Fibroblast of peridontal ligament (primary cell): ENCODE data around the gene VPS18.
A peak's percentile ranks its signal among the peaks of the same experiment; 100 is the strongest.

ENCODE experiments used
- DNase-seq: peaks from one replicate; pipeline ENCODE4 v3.0.0-alpha.2; 2010; ENCODE audit errors: extremely low read depth

The VPS18 gene

GRCh38 chr15:40900256-40901052, 6.2 kb downstream of the VPS18 start:
- DNase-seq: no peak

DNA sequence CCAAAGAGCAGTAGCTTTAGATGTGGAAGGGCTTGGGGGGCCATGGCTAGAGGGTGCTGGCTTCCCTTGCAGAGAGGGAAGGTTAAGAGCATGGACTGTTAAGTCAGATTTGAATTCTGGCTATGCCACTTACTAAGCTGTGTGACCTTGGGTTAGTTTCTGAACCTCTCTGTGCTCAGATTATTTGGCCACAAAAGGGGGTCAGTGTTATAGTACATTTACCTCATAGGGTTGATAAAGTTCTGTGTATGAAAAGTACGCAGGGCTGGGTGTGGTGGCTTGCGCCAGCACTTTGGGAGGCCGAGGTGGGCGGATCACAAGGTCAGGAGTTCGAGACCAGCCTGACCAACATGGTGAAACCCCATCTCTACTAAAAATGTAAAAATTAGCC, 6.8 kb downstream of the VPS18 start:
- no peak for DNase-seq

DNA sequence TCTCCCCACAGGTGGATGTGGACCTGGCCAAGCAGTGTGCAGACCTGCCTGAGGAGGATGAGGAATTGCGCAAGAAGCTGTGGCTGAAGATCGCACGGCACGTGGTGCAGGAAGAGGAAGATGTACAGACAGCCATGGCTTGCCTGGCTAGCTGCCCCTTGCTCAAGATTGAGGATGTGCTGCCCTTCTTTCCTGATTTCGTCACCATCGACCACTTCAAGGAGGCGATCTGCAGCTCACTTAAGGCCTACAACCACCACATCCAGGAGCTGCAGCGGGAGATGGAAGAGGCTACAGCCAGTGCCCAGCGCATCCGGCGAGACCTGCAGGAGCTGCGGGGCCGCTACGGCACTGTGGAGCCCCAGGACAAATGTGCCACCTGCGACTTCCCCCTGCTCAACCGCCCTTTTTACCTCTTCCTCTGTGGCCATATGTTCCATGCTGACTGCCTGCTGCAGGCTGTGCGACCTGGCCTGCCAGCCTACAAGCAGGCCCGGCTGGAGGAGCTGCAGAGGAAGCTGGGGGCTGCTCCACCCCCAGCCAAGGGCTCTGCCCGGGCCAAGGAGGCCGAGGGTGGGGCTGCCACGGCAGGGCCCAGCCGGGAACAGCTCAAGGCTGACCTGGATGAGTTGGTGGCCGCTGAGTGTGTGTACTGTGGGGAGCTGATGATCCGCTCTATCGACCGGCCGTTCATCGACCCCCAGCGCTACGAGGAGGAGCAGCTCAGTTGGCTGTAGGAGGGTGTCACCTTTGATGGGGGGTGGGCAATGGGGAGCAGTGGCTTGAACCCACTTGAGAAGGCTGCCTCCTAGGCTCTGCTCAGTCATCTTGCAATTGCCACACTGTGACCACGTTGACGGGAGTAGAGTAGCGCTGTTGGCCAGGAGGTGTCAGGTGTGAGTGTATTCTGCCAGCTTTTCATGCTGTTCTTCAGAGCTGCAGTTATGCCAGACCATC, 8.6 kb downstream of the VPS18 start:
- no peak for DNase-seq

DNA sequence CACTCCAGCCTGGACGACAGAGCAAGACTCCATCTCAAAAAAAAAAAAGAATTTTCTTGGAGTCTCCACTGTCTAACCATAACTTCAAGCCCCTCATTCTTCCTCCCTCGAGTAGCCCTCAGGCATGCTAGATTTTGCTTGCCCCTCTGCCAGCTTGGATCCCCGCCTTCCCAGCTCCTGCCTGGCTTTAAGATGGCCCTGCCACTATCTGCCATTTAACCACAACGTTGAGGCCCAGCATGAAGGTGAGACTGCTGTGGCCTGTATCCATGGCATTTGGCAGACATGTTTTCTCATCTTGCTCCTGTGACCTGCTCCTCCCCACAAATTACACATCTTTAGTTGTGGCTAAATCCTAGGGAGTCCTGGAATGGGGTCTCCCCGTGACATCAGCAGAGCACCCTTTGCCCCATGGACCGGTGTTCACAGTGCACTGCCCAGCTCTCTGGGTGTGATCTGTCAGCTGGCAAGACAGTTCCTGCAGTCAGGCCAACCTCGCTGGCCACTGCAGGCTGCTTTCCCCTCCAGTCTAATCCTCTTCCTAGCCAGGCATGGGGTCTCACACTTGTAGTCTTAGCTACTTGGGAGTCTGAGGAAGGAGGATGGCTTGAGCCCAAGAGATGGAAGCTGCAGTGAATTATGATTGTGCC, 10.4 kb downstream of the VPS18 start:
- DNase-seq: no peak

- DNase-seq: peak; percentile 97
Observed at GRCh38 chr15:40906091-40906990, 12.1 kb downstream of the VPS18 start.

DNA sequence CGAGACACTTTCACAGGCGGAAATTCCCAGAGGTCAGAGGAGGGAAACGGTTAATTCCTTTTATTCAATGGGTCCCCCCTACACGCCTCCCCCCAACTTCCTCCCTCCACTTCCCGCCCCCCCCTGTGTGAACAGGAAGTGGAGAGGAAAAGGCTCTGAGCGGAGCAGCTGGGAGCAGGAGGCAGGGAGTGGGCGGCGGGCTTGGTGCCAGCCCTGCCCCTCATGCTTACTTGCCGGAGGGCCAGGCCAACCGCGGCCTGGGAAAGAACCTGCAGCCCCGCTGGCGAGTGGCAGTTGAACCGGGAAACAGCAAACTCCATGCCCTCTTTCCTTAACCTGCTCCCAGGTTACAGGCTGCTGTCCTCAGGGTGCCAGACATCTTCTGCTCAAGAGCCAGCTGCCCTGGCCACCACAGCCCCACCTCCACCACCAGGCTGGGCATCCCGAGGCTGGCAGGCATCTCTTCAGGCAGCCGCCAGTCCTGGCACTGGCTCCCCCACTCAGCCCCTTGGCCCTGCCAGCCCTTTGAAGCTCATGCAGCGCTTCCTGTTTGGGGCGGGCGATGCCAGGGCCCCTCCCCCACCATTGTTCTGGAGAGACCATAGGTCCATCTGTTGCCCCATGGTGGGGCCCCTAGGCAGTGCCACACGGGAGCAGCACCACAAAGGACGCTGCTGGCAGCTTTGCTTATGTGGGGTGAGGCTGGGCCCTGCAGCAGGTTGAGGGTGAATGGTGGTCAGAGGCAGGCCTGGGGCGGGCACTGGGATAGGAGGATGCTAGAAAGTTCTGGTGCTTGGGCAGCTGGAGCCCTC, 12.9 kb downstream of the VPS18 start:
- DNase-seq: no peak

GRCh38 chr15:40908095-40908494, 13.8 kb downstream of the VPS18 start:
- DNase-seq: no peak

DNA sequence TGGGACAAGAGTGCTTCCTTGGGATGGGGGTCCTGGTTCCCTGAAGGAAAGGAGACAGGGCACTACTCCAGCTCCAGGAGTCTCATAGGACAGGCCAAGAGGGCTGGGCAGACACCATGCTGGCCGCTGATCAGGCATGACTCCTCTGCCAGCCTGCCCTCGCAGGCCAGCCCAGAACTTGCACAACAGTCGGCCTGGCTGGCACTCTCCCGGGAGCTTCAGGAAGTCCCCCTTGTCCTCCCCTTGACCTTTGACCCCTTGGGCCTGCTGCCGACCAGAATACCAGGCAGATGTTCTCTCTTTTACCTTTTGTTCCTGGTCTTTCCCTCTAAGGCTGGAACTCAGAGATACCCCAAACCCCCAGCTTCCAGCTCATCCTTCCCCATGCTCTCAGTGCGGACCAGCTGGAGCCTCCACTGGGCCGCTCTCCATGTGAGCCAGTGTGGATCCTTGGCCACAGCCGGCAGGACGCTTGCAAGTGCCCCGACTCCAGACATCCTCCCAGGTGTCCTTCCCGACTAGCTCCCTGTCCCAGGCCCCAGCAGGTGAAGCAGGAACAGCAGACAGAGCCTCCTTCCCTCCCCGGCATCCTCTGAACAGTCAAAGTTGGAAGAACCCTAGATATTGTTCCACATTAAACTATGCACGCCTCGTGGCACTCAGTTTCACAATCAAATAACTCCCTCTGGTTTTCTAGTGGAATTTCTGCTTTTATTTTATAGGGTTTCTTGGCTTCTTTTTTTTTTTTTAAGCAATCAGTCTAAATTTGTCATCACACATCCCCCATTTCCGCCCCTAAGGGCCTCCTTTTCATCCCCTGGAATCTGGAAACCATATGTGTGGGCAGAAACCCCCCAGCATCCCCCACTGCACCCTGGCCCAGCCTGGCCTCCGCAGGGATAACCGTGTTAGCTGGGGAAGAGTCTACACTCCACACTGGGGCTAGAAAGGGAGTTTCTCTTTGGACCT, 15.7 kb downstream of the VPS18 start:
- peak; percentile 79 for DNase-seq

GRCh38 chr15:40911141-40911540, 16.9 kb downstream of the VPS18 start:
- DNase-seq: no peak

- DNase-seq: no peak
Observed at GRCh38 chr15:40911693-40912092, 17.4 kb downstream of the VPS18 start.

GRCh38 chr15:40912478-40912877, 18.2 kb downstream of the VPS18 start:
- no peak for DNase-seq

DNA sequence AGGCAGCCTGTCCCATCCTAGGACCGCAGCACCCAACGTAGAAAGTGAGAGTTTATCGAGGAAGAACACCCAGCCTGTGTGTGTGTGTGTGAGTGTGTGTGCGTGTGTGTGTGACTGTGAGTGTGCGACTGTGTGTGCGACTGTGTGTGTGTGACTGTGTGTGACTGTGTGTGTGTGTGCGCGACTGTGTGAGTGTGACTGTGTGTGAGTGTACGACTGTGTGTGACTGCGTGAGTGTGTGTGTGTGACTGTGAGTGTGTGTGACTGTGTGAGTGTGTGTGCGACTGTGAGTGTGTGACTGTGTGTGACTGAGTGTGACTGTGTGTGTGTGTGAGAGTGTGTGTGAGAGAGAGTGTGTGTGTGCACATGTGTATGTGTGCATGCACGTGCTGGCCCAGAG, 19.8 kb downstream of the VPS18 start:
- DNase-seq: no peak

DNA sequence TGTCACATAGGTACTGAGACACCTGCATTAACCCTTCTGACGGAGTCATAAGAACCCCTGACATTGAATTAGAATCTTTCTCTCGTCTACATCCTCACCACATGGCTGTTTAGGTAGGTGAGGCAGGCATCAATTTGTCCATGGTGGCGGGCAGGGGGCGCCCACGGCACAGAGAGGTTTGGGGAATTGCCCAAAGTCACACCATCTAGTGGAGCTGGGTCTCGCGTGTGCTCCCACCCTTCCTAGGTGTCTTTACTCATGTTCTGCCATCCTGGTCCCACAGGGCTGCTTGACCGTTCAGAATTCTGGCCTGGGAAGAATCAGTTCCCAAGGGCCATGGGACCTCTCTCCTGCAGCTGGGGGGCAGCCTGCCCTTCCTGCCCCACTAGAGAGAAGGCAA, 20.2 kb downstream of the VPS18 start:
- no peak for DNase-seq

DNA sequence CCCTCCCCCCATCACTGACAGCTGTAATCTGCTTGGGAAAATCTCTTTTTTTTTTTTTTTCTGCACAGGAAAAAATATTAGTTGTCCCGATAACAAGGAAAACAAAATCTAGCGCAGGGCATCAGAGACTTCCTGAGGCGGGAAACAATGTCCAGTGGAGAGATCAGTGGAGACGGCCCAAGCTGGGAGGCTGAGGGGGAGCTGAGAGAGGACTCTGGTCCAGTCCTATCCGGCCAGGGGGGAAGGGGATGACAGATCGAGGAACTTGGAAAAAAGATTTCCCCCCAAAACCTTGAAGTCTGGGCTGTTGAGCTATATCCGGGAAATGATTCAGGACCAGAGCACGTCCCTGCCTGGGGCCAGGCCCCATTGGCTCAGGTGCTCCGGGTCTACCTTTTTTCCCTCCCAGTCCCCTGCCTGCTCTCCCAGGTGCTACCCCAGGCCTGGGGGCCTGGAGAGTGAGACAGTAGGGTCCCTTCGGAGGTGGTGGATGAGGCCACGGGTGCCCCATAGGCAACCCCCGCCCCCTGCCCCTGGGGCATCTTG, 20.9 kb downstream of the VPS18 start:
- DNase-seq: no peak

- no peak for DNase-seq
Observed at GRCh38 chr15:40915679-40916078, 21.4 kb downstream of the VPS18 start.

GRCh38 chr15:40917585-40917984, 23.3 kb downstream of the VPS18 start:
- no peak for DNase-seq

DNA sequence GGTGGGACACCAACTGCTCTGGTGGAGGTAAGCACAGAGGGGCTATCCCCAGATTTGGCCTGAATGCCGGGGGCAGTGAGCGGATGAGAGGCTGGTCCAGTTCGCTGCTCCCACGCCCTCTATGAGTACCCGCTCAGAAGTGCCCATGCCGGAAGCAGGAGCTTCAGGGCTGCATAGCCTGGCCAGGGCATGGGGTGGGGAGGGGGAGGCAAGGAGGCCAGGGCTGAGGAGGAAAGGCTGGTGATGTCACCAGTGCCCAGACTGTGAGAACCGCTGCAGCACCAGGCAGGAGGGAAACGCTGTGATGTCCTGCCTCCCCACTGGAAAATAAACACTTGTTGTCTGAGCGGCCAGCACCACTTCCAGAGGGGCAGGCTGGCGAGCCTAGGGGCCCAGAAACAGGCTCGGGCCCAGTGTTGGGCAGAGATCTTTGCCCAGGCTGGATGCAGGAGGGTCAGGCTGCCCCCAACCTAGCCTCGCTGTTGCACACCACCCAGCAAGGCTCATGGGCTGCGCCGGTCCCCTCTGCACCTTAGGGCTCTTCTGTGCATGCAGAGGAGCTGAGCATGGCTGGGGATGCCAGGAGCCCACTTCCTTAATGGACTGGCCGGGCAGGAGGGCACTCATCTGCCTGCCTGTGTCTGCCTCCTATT, 24.0 kb downstream of the VPS18 start:
- no peak for DNase-seq

- no peak for DNase-seq
Observed at GRCh38 chr15:40918799-40919392, 24.6 kb downstream of the VPS18 start.
